B cell (primary cell): ENCODE measurements around the gene COL3A1. TPM values are rescaled to one million over a fixed set of nuclear protein-coding genes. Genes with fewer than 3 reads are reported as not detected.

Experiments used
- ATAC-seq: fragments of 200-7000 bp; cut with Tn5 transposase; one replicate; pipeline ENCODE4 v1.10.0; 2021; ENCODE audit warnings: low read depth, mild to moderate bottlenecking, moderate number of reproducible peaks, moderate library complexity
- CTCF ChIA-PET: fragments of 350-600 bp; sonication (Branson Sonifier 250); formaldehyde crosslinking; loops from one replicate; lab custom pipeline; 2021; ENCODE audit warnings: antibody characterized with exemption, inconsistent platforms; lab: Charles Lee
- POLR2A ChIA-PET: fragments of 350-600 bp; sonication (Branson Sonifier 250); formaldehyde crosslinking; loops from one replicate; lab custom pipeline; 2021; ENCODE audit warnings: antibody characterized with exemption; lab: Charles Lee
- DNase-seq: peaks from one replicate; pipeline ENCODE4 v3.0.0; 2013
- H2AFZ ChIP-seq: 2 replicates; pipeline ENCODE4 v1.6.1; 2012; ENCODE audit warnings: mild to moderate bottlenecking, low read depth, low read length; ENCODE audit not compliant: insufficient read depth, poor library complexity, severe bottlenecking
- H3K27ac ChIP-seq, 2 donors: 1 replicate in 1 of 2; 2 replicates in 1 of 2; pipeline ENCODE4 v1.5.1; 2012 to 2013; ENCODE audit warnings: low read length in 2 of 2, mild to moderate bottlenecking in 2 of 2, moderate library complexity in 1 of 2
- H3K27me3 ChIP-seq, 4 experiments: fragments of 200-600 bp in 1 of 4; sonication (generic) in 1 of 4; replicated peaks in 1 of 4; 1 replicate in 2 of 4; 2 replicates in 2 of 4; pipeline versions ENCODE4 v1.6.1 to v1.7.0; 2013 to 2016; ENCODE audit warnings: low read length in 3 of 4, mild to moderate bottlenecking in 2 of 4, mixed read lengths in 1 of 4, moderate library complexity in 1 of 4; ENCODE audit not compliant: insufficient read depth in 4 of 4, control insufficient read depth in 3 of 4; ENCODE audit errors: control extremely low read depth in 1 of 4
- H3K36me3 ChIP-seq, 2 experiments: replicated peaks in 1 of 2; 1 replicate in 1 of 2; 2 replicates in 1 of 2; pipeline versions ENCODE4 v1.6.1 to v1.7.1; 2013; ENCODE audit warnings: low read length in 1 of 2; ENCODE audit not compliant: insufficient read depth in 2 of 2, control insufficient read depth in 1 of 2; ENCODE audit errors: control extremely low read depth in 1 of 2, extremely low read depth in 1 of 2
- H3K4me1 ChIP-seq, 2 donors: fragments of 200-600 bp in 1 of 2; sonication (generic) in 1 of 2; 1 replicate in 1 of 2; 2 replicates in 1 of 2; pipeline versions ENCODE4 v1.5.1 to v1.6.1; 2013 to 2017; ENCODE audit warnings: low read length in 2 of 2; ENCODE audit not compliant: control insufficient read depth in 2 of 2, insufficient read depth in 2 of 2
- H3K4me2 ChIP-seq: replicated peaks from 2 replicates; pipeline ENCODE3; 2012; ENCODE audit warnings: mild to moderate bottlenecking, low read depth, low read length; ENCODE audit not compliant: poor library complexity, severe bottlenecking
- H3K4me3 ChIP-seq, 5 experiments: fragments of 200-600 bp in 1 of 5; sonication (generic) in 1 of 5; 1 replicate in 3 of 5; 2 replicates in 2 of 5; pipeline versions ENCODE4 v1.5.1 to v1.7.0; 2011 to 2016; ENCODE audit warnings: low read length in 4 of 5, mild to moderate bottlenecking in 4 of 5, low read depth in 2 of 5, control low read depth in 1 of 5, moderate library complexity in 1 of 5; ENCODE audit not compliant: insufficient read depth in 1 of 5; ENCODE audit errors: control extremely low read depth in 1 of 5, extremely low read depth in 1 of 5
- H3K79me2 ChIP-seq: fragments of 200-600 bp; sonication (generic); one replicate; pipeline ENCODE4 v1.6.0; 2016; ENCODE audit warnings: low read length; ENCODE audit not compliant: control insufficient read depth, insufficient read depth
- H3K9ac ChIP-seq: fragments of 200-600 bp; sonication (generic); 2 replicates; pipeline ENCODE4 v1.6.1; 2017; ENCODE audit warnings: mild to moderate bottlenecking, low read length, moderate library complexity
- H3K9me3 ChIP-seq, 3 donors: one replicate each; pipeline versions ENCODE4 v1.6.1 to v1.7.1; 2013; ENCODE audit warnings: low read length in 2 of 3; ENCODE audit not compliant: control insufficient read depth in 2 of 3, insufficient read depth in 1 of 3; ENCODE audit errors: control extremely low read depth in 1 of 3
- H4K20me1 ChIP-seq: 2 replicates; pipeline ENCODE4 v1.6.0; 2012; ENCODE audit warnings: mild to moderate bottlenecking, low read length; ENCODE audit not compliant: insufficient read depth, control insufficient read depth, poor library complexity, severe bottlenecking
- H3K27ac Mint-ChIP-seq: one replicate; pipeline ENCODE4 v1.8.0; 2021; ENCODE audit warnings: mixed read lengths
- H3K27me3 Mint-ChIP-seq: one replicate; pipeline ENCODE4 v1.8.0; 2021; ENCODE audit warnings: mixed read lengths
- H3K4me1 Mint-ChIP-seq: one replicate; pipeline ENCODE4 v1.8.0; 2021; ENCODE audit warnings: mixed read lengths
- H3K4me3 Mint-ChIP-seq: one replicate; pipeline ENCODE4 v1.8.0; 2021; ENCODE audit warnings: mixed read lengths
- H3K9me3 Mint-ChIP-seq: one replicate; pipeline ENCODE4 v1.8.0; 2022; ENCODE audit warnings: mixed read lengths; ENCODE audit not compliant: insufficient read depth
- CTCF ChIP-seq: fragments of 200-600 bp; IDR thresholded peaks from one replicate; pipeline ENCODE4 v1.8.0; 2022; ENCODE audit warnings: antibody characterized with exemption, mild to moderate bottlenecking
- EZH2 ChIP-seq: IDR thresholded peaks from 2 replicates; pipeline ENCODE4 v1.6.1; 2012; ENCODE audit warnings: borderline replicate concordance, low read depth, mild to moderate bottlenecking, moderate library complexity, low read length; ENCODE audit not compliant: insufficient read depth, poor library complexity, severe bottlenecking
- WGBS: methylation state at CpG from one replicate; pipeline ENCODE4 v1.1.5; 2013; ENCODE audit warnings: missing lambda C conversion rate; ENCODE audit not compliant: insufficient coverage; 5-methylcytosine and 5-hydroxymethylcytosine counted together
- intact Hi-C: fragments of 100-400 bp; cut with micrococcal nuclease; formaldehyde crosslinking; loops from one replicate; pipeline ENCODE4 v1.10.0; 2022
- polyA plus RNA-seq: library from polyadenylated mRNA; depleted of rRNA; stranded (reverse); fragments of >200 nt; gene quantifications from 2 replicates; pipeline ENCODE4 v1.2.3, GENCODE V29; 2012
- total RNA-seq, 2 donors: library from RNA; stranded (reverse); fragments of 120-200 nt in 1 of 2; gene quantifications; 1 replicate in 1 of 2; 2 replicates in 1 of 2; pipeline versions ENCODE4 v1.2.3 to v1.2.4, GENCODE V29; 2013 to 2022

Gene COL3A1
- total and polyA plus RNA-seq, 2 donors (not counting 1 experiment from before 2014, with no cell fraction given), result not detected

GRCh38 chr2:189002079-189002478 lies 27.9 kb downstream of the COL3A1 start:
- DNase-seq, result no peak
- ChIA-PET POLR2A (no interaction called here), CTCF (no interaction called here)
- Histone ChIP-seq H3K4me2 (no peak overlapping the region), H3K79me2 (no peaks in the 10 kb centered on the region), H2AFZ (no peak overlapping the region), H3K4me1 (no peaks in the 10 kb centered on the region), H3K4me3 (no peak overlapping the region), H3K27ac (no peak overlapping the region), H3K9ac (no peak overlapping the region), H3K27me3 (no peaks in the 10 kb centered on the region), H3K36me3 (no peaks in the 10 kb centered on the region), H4K20me1 (no peaks in the 10 kb centered on the region), H3K9me3 (no peaks in the 10 kb centered on the region)
- H3K27me3 Mint-ChIP-seq, result no peaks in the 10 kb centered on the region
- 60% methylated on average over 1 of the region's 1 CpG for WGBS
- no peaks in the 10 kb centered on the region for H3K9me3 Mint-ChIP-seq
- no peak for ATAC-seq
- H3K4me3 Mint-ChIP-seq, result no peak overlapping the region
- intact Hi-C loops, result no loop called here
- no peak overlapping the region for H3K27ac Mint-ChIP-seq
- no peak for TF ChIP-seq EZH2
- TF ChIP-seq CTCF, result no peak
- H3K4me1 Mint-ChIP-seq, result no peaks in the 10 kb centered on the region

GRCh38 chr2:189008555-189009262 lies 34.5 kb downstream of the COL3A1 start:
- 92% methylated on average over 4 of the region's 9 CpGs for WGBS
- H2AFZ ChIP-seq, result no peak overlapping the region
- Mint-ChIP-seq H3K4me3 (no peak overlapping the region), H3K27me3 (no peaks in the 10 kb centered on the region), H3K4me1 (no peaks in the 10 kb centered on the region), H3K27ac (no peak overlapping the region), H3K9me3 (no peaks in the 10 kb centered on the region)
- H3K36me3 ChIP-seq, result no peaks in the 10 kb centered on the region
- no peaks in the 10 kb centered on the region for H4K20me1 ChIP-seq
- no peak overlapping the region for H3K4me3 ChIP-seq
- H3K27ac ChIP-seq, result no peak overlapping the region
- H3K9ac ChIP-seq, result no peak overlapping the region
- DNase-seq (no peak), ATAC-seq (no peak)
- no peaks in the 10 kb centered on the region for H3K4me1 ChIP-seq
- ChIA-PET POLR2A (no interaction called here), CTCF (no interaction called here)
- intact Hi-C loops, result no loop called here
- no peak overlapping the region for H3K4me2 ChIP-seq
- TF ChIP-seq CTCF (no peak), EZH2 (no peak)
- no peaks in the 10 kb centered on the region for H3K9me3 ChIP-seq
- no peaks in the 10 kb centered on the region for H3K27me3 ChIP-seq
- H3K79me2 ChIP-seq, result no peaks in the 10 kb centered on the region
